Omental fat pad (tissue), 4 donors: ENCODE results near the gene DUSP14. TPM values are rescaled to one million over a fixed set of nuclear protein-coding genes. Genes with fewer than 3 reads are reported as not detected.

Experiments used
- ATAC-seq: fragments of 150-250 bp; one replicate; pipeline ENCODE4 v1.9.1; 2016; ENCODE audit warnings: mild to moderate bottlenecking, moderate library complexity; ENCODE audit not compliant: low FRiP score
- DNase-seq: peaks from one replicate; pipeline ENCODE4 v3.0.0-alpha.2; 2019; ENCODE audit warnings: low spot score
- CTCF ChIP-seq, 3 donors: fragments of 450-650 bp; IDR thresholded peaks; one replicate each; pipeline ENCODE4 v1.5.1; 2016 to 2017; ENCODE audit warnings: antibody characterized with exemption in 3 of 3, mild to moderate bottlenecking in 3 of 3, moderate library complexity in 2 of 3
- total RNA-seq, 4 donors: library from RNA; depleted of rRNA; stranded (reverse); fragments of >200 nt; gene quantifications; one replicate each; pipeline ENCODE4 v1.1.0, GENCODE V29; 2016

DUSP14 gene
- total RNA-seq, 4 donors from 2014 or later = 12.6 to 65.7 (median 30.6) TPM

GRCh38 chr17:37541880-37542660, 52.4 kb downstream of the DUSP14 start:
- DNase-seq (no peak), ATAC-seq (no peak)
- no peak for TF ChIP-seq CTCF (IDR thresholded peaks at IDR 0.05)

GRCh38 chr17:37543637-37544052, 54.0 kb downstream of the DUSP14 start:
- ATAC-seq (no peak), DNase-seq (no peak)
- TF ChIP-seq CTCF (IDR thresholded peaks at IDR 0.05) = no peak

- no peak for ATAC-seq
- no peak for TF ChIP-seq CTCF (IDR thresholded peaks at IDR 0.05)
- no peak for DNase-seq
Measured at GRCh38 chr17:37545486-37545885, 55.8 kb downstream of the DUSP14 start.

GRCh38 chr17:37546302-37546701, 56.6 kb downstream of the DUSP14 start:
- DNase-seq (no peak), ATAC-seq (no peak)
- no peak for TF ChIP-seq CTCF (IDR thresholded peaks at IDR 0.05)

- DNase-seq (no peak), ATAC-seq (no peak)
- TF ChIP-seq CTCF (IDR thresholded peaks at IDR 0.05) = no peak
Measured at GRCh38 chr17:37547986-37548385, 58.3 kb downstream of the DUSP14 start.

- TF ChIP-seq CTCF (IDR thresholded peaks at IDR 0.05) = no peak
- DNase-seq (no peak), ATAC-seq (no peak)
Measured at GRCh38 chr17:37551788-37552187, 62.1 kb downstream of the DUSP14 start.

- DNase-seq = no peak
- no peak for ATAC-seq
- TF ChIP-seq CTCF (IDR thresholded peaks at IDR 0.05) = no peak
Measured at GRCh38 chr17:37553401-37553966, 63.8 kb downstream of the DUSP14 start.
